ENCODE data around the gene EHD1. TPM values are rescaled to one million over a fixed set of nuclear protein-coding genes. Genes with fewer than 3 reads are reported as not detected.

EHD1 gene
- total and polyA plus RNA-seq, 2 experiments from 2014 or later: 55.2 to 90.2 TPM

DNA sequence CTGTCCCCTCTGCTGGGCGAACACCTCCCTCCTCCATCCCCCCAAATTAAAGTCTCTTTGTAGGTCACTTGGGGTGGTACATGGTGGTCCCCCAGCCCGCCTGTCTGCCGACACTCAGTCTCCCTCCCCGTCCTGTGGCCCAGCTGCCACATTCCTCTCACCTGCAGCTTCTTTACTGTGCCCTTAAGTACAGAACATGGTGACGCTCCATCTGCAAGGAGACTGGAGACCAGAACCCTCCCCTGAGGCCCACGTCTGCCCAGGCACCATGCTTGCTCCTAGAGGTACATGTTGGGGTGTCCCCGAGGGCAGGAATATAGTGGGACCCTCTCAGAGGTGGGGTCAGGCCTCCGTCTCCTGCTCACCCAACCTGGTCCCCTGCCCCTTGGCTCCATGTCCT lies 5.6 kb upstream of the EHD1 start:
- Histone ChIP-seq H3K79me2 (ENCODE audit: insufficient read depth) (no peaks in the 10 kb centered on the region), H3K9me2 (ENCODE audit: insufficient read depth) (no peaks in the 10 kb centered on the region), H3K27me3 (replicated peaks; ENCODE audit: insufficient read depth) (no peaks in the 10 kb centered on the region), H2AFZ (no peak overlapping the region), H3K4me1 (ENCODE audit: insufficient read depth) (no peaks in the 10 kb centered on the region), H3F3A (ENCODE audit: insufficient read depth) (peaks cover 9% of the 10 kb centered on the region), H3K9ac (no peak overlapping the region), H3K27ac (no peak overlapping the region), H3K9me3 (ENCODE audit: low read depth) (no peaks in the 10 kb centered on the region), H3K4me2 (ENCODE audit: unreplicated experiment) (no peak overlapping the region), H3K36me3 (ENCODE audit: low read depth) (no peaks in the 10 kb centered on the region), H3K4me3 (no peak overlapping the region), H4K20me1 (ENCODE audit: insufficient read depth) (no peaks in the 10 kb centered on the region)
- in situ Hi-C loops (cut with MboI): no loop called here
- DNase-seq: no peak
- TF ChIP-seq EZH2 (IDR thresholded peaks at IDR 0.05; ENCODE audit: insufficient read depth, poor library complexity, severe bottlenecking) (no peak), EZH2phosphoT487 (IDR thresholded peaks at IDR 0.05; ENCODE audit: insufficient read depth, low read depth) (no peak)
- WGBS, 2 experiments (ENCODE audit: low coverage in 1 of 2, low lambda C conversion rate in 2 of 2, missing lambda C conversion rate in 2 of 2): 79 to 87% methylated on average over 7 to 8 of the region's 8 CpGs

DNA sequence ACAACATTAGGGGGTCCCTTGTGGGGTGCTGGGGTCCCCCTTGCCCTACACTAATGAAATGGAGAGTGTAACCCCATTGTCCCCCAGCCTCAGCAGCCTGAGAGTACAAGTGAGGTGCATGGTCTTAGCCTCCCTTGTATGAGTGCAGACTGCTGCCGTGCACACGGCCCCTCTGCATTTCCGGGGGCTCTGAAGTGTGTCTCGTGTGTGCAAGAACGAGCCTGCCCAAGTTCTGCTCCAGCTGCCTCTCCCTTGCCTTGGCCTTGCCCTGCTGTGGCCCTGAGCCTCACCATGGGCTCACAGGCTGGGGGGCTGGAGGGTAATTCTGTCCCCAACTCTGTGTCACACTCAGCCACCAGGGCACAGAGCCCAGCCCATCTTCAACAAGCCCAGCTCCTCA lies 5.2 kb upstream of the EHD1 start:
- no peak overlapping the region for H3K27ac ChIP-seq
- TF ChIP-seq EZH2phosphoT487 (IDR thresholded peaks at IDR 0.05; ENCODE audit: insufficient read depth, low read depth) (no peak), EZH2 (IDR thresholded peaks at IDR 0.05; ENCODE audit: insufficient read depth, poor library complexity, severe bottlenecking) (no peak)
- H3K4me3 ChIP-seq: no peak overlapping the region
- H3K9ac ChIP-seq: no peak overlapping the region
- no peaks in the 10 kb centered on the region for H3K4me1 ChIP-seq (ENCODE audit: insufficient read depth)
- no peaks in the 10 kb centered on the region for H3K27me3 ChIP-seq (replicated peaks; ENCODE audit: insufficient read depth)
- in situ Hi-C loops (cut with MboI): no loop called here
- H2AFZ ChIP-seq: no peak overlapping the region
- no peaks in the 10 kb centered on the region for H3K9me3 ChIP-seq (ENCODE audit: low read depth)
- peaks cover 9% of the 10 kb centered on the region for H3F3A ChIP-seq (ENCODE audit: insufficient read depth)
- H3K36me3 ChIP-seq (ENCODE audit: low read depth): no peaks in the 10 kb centered on the region
- no peaks in the 10 kb centered on the region for H4K20me1 ChIP-seq (ENCODE audit: insufficient read depth)
- no peak overlapping the region for H3K4me2 ChIP-seq (ENCODE audit: unreplicated experiment)
- 80 to 83% methylated on average over 5 of the region's 5 CpGs for WGBS, 2 experiments (ENCODE audit: low coverage in 1 of 2, low lambda C conversion rate in 2 of 2, missing lambda C conversion rate in 2 of 2)
- no peak for DNase-seq
- no peaks in the 10 kb centered on the region for H3K79me2 ChIP-seq (ENCODE audit: insufficient read depth)
- no peaks in the 10 kb centered on the region for H3K9me2 ChIP-seq (ENCODE audit: insufficient read depth)

DNA sequence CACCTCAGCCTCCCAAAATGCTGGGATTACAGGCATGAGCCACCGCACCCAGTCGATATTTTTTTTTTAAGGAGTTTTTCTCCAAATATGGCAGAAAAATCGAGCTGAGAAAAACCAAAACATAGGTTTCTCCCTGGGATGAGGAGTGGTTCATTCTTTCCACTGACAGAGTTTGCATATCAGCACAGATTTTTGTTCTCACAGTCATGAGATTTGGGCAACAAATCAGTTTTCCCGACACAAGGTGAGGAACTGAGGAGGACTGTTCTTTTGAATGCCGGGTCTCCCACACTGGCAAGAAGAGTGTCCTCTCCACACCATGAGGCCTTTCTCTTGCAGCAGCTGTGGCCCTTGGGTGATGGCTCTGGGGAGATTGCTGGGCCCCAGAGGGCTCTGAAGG lies 3.8 kb upstream of the EHD1 start:
- no peaks in the 10 kb centered on the region for H4K20me1 ChIP-seq (ENCODE audit: insufficient read depth)
- H3K27ac ChIP-seq: no peak overlapping the region
- peaks cover 9% of the 10 kb centered on the region for H3F3A ChIP-seq (ENCODE audit: insufficient read depth)
- H3K27me3 ChIP-seq (replicated peaks; ENCODE audit: insufficient read depth): no peaks in the 10 kb centered on the region
- no peaks in the 10 kb centered on the region for H3K36me3 ChIP-seq (ENCODE audit: low read depth)
- in situ Hi-C loops (cut with MboI): no loop called here
- TF ChIP-seq EZH2 (IDR thresholded peaks at IDR 0.05; ENCODE audit: insufficient read depth, poor library complexity, severe bottlenecking) (no peak), EZH2phosphoT487 (IDR thresholded peaks at IDR 0.05; ENCODE audit: insufficient read depth, low read depth) (no peak)
- no peak overlapping the region for H3K4me3 ChIP-seq
- 75 to 78% methylated on average over 5 of the region's 5 CpGs for WGBS, 2 experiments (ENCODE audit: low coverage in 1 of 2, low lambda C conversion rate in 2 of 2, missing lambda C conversion rate in 2 of 2)
- H3K79me2 ChIP-seq (ENCODE audit: insufficient read depth): peaks cover 11% of the 10 kb centered on the region
- no peak for DNase-seq
- no peaks in the 10 kb centered on the region for H3K4me1 ChIP-seq (ENCODE audit: insufficient read depth)
- no peak overlapping the region for H3K9ac ChIP-seq
- H3K9me3 ChIP-seq (ENCODE audit: low read depth): no peaks in the 10 kb centered on the region
- H3K9me2 ChIP-seq (ENCODE audit: insufficient read depth): no peaks in the 10 kb centered on the region
- no peak overlapping the region for H3K4me2 ChIP-seq (ENCODE audit: unreplicated experiment)
- no peak overlapping the region for H2AFZ ChIP-seq

DNA sequence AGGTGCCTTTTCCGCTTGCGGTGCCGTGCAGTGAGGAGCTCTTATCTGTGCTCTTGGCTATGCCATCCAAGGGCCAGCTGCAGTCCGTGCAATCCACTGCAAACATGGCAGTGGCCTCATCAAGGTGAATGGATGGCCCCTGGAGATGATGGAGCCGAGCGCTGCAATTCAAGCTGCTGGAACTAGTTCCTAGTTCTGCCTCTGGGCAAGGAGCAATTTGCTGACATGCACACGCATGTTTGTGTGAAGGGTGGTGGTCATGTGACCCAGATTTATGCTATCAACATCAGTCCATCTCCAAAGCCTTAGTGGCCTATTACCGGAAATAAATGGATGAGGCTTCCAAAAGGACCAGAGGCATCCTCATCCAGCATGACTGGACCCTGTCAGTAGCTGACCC lies 3.1 kb upstream of the EHD1 start:
- in situ Hi-C loops (cut with MboI): no loop called here

More for the DNA sequence above, 3.1 kb upstream of the EHD1 start:
- Histone ChIP-seq H3K27me3 (replicated peaks; ENCODE audit: insufficient read depth) (no peaks in the 10 kb centered on the region), H3K27ac (no peak overlapping the region), H3K4me1 (ENCODE audit: insufficient read depth) (0 out of 2 replicates have a peak, but pooled peaks cover 3% of the 10 kb centered on the region), H3K9ac (no peak overlapping the region), H3K36me3 (ENCODE audit: low read depth) (no peaks in the 10 kb centered on the region), H3K79me2 (ENCODE audit: insufficient read depth) (peaks cover 18% of the 10 kb centered on the region), H2AFZ (no peak overlapping the region), H3K9me2 (ENCODE audit: insufficient read depth) (no peaks in the 10 kb centered on the region), H3K4me2 (ENCODE audit: unreplicated experiment) (no peak overlapping the region), H3K4me3 (no peak overlapping the region), H4K20me1 (ENCODE audit: insufficient read depth) (no peaks in the 10 kb centered on the region), H3K9me3 (ENCODE audit: low read depth) (no peaks in the 10 kb centered on the region), H3F3A (ENCODE audit: insufficient read depth) (peaks cover 15% of the 10 kb centered on the region)
- DNase-seq: no peak
- TF ChIP-seq EZH2 (IDR thresholded peaks at IDR 0.05; ENCODE audit: insufficient read depth, poor library complexity, severe bottlenecking) (no peak), EZH2phosphoT487 (IDR thresholded peaks at IDR 0.05; ENCODE audit: insufficient read depth, low read depth) (no peak)
- 78 to 85% methylated on average over 8 of the region's 8 CpGs for WGBS, 2 experiments (ENCODE audit: low coverage in 1 of 2, low lambda C conversion rate in 2 of 2, missing lambda C conversion rate in 2 of 2)

Measured in GM23248 (cell line).